Measurements from ENCODE around the gene HAGHL. TPM values are rescaled to one million over a fixed set of nuclear protein-coding genes. Genes with fewer than 3 reads are reported as not detected.

Gene HAGHL
- total RNA-seq = 7.9 to 20.6 TPM (median 15.0 TPM) in 3 replicates
- long read RNA-seq, transcript HAGHL-203 (8 exons, 1,347 nt) = major isoform, 5 of 23 reads
- long read RNA-seq, partial matches to known transcripts = 2 of 23 reads
- long read RNA-seq, other reads (novel, unspliced or antisense) = 16 of 23 reads

GRCh38 chr16:726438-727290 lies at the start of gene HAGHL, which contains the start of gene CCDC78:
TSS of gene HAGHL (plus strand) at chr16:727106. CDS start at chr16:727510, 404 bp downstream.
TSS of gene CCDC78 (minus strand) at chr16:726443. CDS start at chr16:726367, 76 bp downstream.
- H3K4me1 Mint-ChIP-seq (ENCODE audit: low read depth) = peaks cover 3% of the 10 kb centered on the region
- no peak for TF ChIP-seq CTCF (IDR thresholded peaks at IDR 0.05)
- H3K4me3 Mint-ChIP-seq (ENCODE audit: unreplicated experiment) = peak within 1 kb of the TSS; percentile 64
- H3K9me3 Mint-ChIP-seq (ENCODE audit: low read depth) = no peaks in the 10 kb centered on the region
- H3K36me3 Mint-ChIP-seq (ENCODE audit: low read depth) = no peaks in the 10 kb centered on the region
- no peak for DNase-seq (ENCODE audit: low spot score)
- H3K27me3 Mint-ChIP-seq (ENCODE audit: low read depth) = no peaks in the 10 kb centered on the region
- no peak within 1 kb of the TSS for H3K27ac Mint-ChIP-seq (ENCODE audit: unreplicated experiment)

- H3K36me3 Mint-ChIP-seq (ENCODE audit: low read depth) = peaks cover 10% of the 10 kb centered on the region
- H3K4me3 Mint-ChIP-seq (ENCODE audit: unreplicated experiment) = no peak overlapping the region
- no peak for TF ChIP-seq CTCF (IDR thresholded peaks at IDR 0.05)
- H3K4me1 Mint-ChIP-seq (ENCODE audit: low read depth) = peaks cover 30% of the 10 kb centered on the region
- H3K27ac Mint-ChIP-seq (ENCODE audit: unreplicated experiment) = no peak overlapping the region
- no peak for DNase-seq (ENCODE audit: low spot score)
- H3K9me3 Mint-ChIP-seq (ENCODE audit: low read depth) = no peaks in the 10 kb centered on the region
- H3K27me3 Mint-ChIP-seq (ENCODE audit: low read depth) = no peaks in the 10 kb centered on the region
Observed at GRCh38 chr16:677316-678190, 49.4 kb upstream of the HAGHL start.

- H3K9me3 Mint-ChIP-seq (ENCODE audit: low read depth) = no peaks in the 10 kb centered on the region
- H3K27ac Mint-ChIP-seq (ENCODE audit: unreplicated experiment) = no peak overlapping the region
- H3K36me3 Mint-ChIP-seq (ENCODE audit: low read depth) = peaks cover 8% of the 10 kb centered on the region
- peaks cover 38% of the 10 kb centered on the region for H3K4me1 Mint-ChIP-seq (ENCODE audit: low read depth)
- TF ChIP-seq CTCF (IDR thresholded peaks at IDR 0.05) = no peak
- no peaks in the 10 kb centered on the region for H3K27me3 Mint-ChIP-seq (ENCODE audit: low read depth)
- H3K4me3 Mint-ChIP-seq (ENCODE audit: unreplicated experiment) = no peak overlapping the region
- DNase-seq (ENCODE audit: low spot score) = no peak
Observed at GRCh38 chr16:678209-678857, 48.6 kb upstream of the HAGHL start.

- Mint-ChIP-seq H3K9me3 (ENCODE audit: low read depth) (no peaks in the 10 kb centered on the region), H3K4me1 (ENCODE audit: low read depth) (peaks cover 41% of the 10 kb centered on the region), H3K4me3 (ENCODE audit: unreplicated experiment) (peak overlapping the region; percentile 76), H3K27ac (ENCODE audit: unreplicated experiment) (peak overlapping the region; percentile 93), H3K36me3 (ENCODE audit: low read depth) (peaks cover 8% of the 10 kb centered on the region), H3K27me3 (ENCODE audit: low read depth) (no peaks in the 10 kb centered on the region)
- no peak for TF ChIP-seq CTCF (IDR thresholded peaks at IDR 0.05)
- DNase-seq (ENCODE audit: low spot score) = no peak
Observed at GRCh38 chr16:678858-679813, 47.8 kb upstream of the HAGHL start.
